HG03571 (cell line): ENCODE results near the gene PAWR.
"Not testable (repeated sequence)": the region's sequence is repeated elsewhere in the genome, so short reads cannot be mapped to it uniquely, and the experiment has no call there.

Experiments
- ATAC-seq: cut with Tn5 transposase; IDR thresholded peaks from one replicate; pipeline ENCODE4 v1.9.1; 2021; ENCODE audit not compliant: unreplicated experiment

The PAWR gene

DNA sequence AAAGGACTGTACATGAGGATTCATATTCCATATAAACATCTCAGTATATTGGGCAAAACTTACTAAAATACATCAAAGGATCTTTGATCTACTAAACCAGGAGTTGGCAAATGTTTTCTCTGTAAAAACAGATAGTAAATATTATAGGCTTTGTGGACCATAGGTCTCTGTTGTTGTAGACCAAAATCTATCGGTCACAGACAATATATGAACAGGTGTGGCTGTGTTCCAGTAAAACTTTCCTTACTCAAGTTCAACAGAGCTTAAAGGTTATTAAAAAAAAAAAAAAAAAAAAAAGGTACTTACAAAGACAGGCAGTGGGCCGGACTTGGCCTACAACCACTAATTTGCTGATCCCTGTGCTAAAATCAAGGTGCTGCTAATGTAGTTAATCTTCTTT is 40.3 kb downstream of the PAWR start:
- no peak for ATAC-seq

- no peak for ATAC-seq
Measured at GRCh38 chr12:79648881-79649280, 41.9 kb downstream of the PAWR start.

- ATAC-seq: not testable (repeated sequence)
Measured at GRCh38 chr12:79646843-79647242, 43.9 kb downstream of the PAWR start.

DNA sequence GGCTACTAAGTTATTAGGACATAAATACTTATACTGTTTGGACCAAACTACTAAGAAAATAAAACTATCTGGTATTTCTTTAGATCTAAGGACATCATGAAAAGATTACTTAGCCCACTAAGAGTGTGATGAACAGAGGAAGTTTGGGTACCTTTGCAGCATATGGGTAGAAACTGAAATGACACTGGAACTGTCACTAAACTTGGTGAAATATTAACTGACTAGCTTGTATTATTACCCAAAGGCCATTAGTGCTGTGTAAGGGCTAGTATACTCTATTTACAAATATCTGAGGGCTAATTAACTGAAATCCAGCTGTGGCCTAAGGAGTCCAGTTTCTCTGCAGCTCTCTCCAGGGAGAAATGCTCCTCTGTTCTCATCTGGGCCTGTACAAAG is 45.5 kb downstream of the PAWR start:
- peak; percentile 100 for ATAC-seq

DNA sequence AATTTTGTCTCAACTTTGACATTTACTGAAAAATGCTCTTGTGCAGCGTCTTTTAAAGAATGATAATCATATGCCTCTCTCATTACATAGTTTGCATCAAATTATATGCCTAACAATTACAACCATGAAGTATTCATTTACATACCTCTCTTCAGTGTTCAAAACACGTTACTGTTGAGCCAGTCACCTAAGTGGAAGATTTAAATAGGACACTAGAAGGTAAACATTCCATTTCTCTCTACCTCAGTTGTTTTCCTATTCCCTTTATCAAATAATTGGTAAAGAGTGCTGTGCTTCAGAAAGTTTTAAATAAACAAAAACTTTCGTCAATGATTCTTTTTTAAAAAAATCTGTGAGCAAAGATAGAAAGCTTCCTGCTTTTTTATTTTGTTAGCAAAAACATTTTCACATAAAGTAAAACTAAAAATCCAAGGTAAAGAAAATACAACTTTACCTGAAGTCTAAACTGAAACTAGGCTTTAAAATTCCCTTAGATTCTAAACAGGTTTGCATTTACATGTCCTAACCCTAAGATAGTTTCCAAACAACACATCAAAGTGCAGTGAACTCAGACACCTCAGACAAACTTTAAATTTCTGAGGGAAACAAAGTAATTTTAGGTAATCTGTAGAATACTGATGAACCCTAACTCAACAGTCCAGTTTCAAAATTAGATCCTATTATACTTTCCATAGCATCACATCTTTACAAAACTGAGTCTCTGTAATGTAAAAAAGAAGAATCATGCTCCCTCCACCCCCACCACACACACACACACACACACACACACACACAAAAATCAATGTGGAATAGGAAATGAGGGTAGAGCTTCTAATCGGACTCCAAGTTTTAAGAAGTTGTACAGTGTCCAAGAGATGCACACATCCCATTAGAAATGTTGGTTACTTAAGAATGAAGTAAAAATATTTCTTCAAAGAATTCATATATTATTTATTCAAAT is 46.2 kb downstream of the PAWR start:
- ATAC-seq: peak; percentile 16

GRCh38 chr12:79643821-79644220 is 46.9 kb downstream of the PAWR start:
- no peak for ATAC-seq

- ATAC-seq: no peak
Measured at GRCh38 chr12:79638490-79638889, 52.3 kb downstream of the PAWR start.

DNA sequence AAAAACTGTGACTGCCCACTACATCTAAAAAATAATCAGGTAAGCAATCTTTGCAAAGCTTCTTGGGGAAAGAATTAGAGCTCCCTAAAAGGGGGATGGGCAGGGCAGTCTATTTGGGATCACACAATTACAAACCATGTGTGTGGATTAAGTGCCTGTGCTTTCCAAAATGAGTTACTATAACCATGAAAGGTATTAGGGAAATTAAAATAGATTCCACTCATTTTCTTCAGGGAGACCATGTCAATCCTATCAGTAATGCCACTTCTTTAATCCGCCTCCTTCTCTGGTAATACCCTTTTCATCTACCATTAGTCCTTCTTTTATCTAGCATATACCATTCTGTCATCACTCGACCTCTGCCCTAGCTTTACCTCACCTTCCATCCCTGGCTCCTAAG is 53.7 kb downstream of the PAWR start:
- ATAC-seq: no peak

DNA sequence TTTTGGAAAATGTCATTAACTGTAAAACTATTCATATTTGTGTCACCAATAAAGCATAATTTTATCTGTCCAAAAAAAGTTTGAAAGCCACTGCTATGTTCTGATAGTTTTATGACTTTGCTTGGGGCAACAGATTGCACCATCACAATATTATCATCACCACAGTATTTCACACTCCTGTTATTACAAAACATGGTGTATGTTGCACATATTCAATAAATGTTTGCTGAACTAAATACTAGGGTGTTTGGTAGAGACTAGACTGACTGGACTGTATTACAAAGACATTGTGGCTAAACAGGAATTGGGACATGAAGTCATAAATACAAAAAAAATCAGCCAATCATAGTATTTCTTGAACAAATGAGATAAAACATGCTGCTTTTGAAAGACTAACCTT is 55.1 kb downstream of the PAWR start:
- no peak for ATAC-seq

DNA sequence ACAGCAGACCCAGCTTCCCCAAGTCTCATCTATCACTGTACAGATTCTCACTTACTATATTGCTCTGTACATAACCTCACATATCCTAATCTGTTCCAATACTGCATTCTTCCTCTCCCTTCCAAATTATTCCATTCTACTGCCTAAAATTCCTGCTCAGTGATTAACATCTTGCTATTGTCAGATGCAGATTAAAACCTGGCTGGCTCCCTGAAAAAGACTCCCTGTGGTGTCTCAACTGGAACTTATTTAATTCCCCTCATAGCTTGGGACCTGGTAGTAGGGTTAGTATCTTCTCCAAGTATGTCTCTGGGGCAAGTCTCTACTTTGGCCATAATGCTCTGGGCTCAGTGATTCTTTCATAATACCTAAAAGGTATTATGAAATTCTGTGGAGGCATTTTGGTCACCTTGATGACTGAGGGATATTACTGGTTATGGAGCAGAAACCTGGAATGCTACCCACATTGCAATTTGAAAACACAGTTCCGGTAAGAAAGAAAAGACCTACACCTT is 55.8 kb downstream of the PAWR start:
- ATAC-seq: no peak

DNA sequence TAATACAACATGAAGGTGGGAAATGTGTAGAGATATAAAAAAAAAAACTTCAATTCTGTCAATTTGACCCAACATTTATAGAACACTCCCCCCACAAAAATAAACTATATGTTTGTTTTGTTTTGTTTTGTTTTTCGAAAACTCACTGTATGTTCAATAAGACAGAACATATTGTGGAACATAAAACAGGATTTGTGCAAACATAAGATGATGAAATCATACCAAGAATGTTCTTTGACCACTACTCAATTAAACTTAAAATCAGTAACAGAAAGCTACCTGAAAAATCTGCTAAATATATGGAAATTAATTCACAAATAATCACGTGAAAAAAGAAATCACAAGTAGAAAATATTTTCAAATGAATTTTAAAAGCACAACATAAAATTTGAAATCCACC is 61.2 kb downstream of the PAWR start:
- ATAC-seq: no peak

DNA sequence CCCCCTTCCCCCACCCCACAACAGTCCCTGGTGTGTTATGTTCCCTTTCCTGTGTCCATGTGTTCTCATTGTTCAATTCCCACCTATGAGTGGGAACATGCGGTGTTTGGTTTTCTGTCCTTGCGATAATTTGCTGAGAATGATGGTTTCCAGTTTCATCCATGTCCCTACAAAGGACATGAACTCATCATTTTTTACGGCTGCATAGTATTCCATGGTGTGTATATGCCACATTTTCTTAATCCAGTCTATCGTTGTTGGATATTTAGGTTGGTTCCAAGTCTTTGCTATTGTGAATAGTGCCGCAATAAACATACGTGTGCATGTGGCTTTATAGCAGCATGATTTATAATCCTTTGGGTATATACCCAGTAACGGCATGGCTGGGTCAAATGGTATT is 64.0 kb downstream of the PAWR start:
- not testable (repeated sequence) for ATAC-seq

- ATAC-seq: no peak
Measured at GRCh38 chr12:79624378-79624777, 66.4 kb downstream of the PAWR start.

DNA sequence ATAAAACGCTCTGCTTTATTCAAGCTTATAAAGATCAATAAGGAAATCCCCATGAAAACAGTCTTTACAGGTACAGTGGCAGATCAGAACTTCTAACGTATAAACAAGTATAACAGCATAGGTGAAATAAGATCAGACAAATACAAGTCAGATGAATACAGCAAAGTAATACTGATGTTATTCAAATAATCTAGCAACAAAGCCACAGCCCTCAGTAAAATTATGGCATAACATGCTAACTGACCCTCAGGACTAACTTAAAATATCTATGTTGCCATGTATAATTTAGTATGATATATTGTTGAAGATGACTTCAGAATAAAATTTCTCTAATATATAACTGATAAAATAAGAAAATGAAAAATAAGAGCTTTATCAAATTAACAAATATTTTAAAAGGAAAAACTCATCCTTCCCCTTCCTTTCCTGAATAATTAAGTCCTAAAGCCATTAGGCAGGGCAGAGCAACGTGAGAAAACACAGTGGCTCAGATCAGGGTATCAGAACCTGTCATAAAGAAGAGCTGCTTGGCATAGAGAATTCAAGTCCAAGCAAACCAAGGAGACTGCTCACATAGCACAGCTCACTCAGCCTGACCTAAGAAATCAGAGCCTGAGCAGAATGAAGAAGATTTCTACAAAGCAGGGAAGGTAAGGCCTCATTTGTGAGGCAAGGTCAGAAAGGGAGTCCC is 70.7 kb downstream of the PAWR start:
- ATAC-seq: no peak

- no peak for ATAC-seq
Measured at GRCh38 chr12:79618848-79619404, 71.8 kb downstream of the PAWR start.

DNA sequence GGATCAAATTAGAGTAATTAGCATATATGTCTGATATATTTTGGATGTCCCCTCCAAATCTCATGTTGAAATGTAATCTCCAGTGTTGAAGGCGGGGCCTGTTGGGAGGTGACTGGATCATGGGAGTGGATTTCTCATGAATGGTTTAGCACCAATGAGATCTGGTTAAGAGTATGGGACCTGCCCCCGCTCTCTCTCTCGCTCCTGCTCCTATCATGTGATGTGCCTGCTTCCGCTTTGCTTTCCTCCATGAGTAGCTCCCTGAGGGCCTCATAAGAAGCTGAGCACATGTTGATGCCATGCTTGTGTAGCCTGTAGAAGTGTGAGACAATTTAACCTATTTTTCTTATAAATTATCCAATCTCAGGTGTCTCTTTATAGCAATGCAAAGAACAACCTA is 73.1 kb downstream of the PAWR start:
- ATAC-seq: no peak

DNA sequence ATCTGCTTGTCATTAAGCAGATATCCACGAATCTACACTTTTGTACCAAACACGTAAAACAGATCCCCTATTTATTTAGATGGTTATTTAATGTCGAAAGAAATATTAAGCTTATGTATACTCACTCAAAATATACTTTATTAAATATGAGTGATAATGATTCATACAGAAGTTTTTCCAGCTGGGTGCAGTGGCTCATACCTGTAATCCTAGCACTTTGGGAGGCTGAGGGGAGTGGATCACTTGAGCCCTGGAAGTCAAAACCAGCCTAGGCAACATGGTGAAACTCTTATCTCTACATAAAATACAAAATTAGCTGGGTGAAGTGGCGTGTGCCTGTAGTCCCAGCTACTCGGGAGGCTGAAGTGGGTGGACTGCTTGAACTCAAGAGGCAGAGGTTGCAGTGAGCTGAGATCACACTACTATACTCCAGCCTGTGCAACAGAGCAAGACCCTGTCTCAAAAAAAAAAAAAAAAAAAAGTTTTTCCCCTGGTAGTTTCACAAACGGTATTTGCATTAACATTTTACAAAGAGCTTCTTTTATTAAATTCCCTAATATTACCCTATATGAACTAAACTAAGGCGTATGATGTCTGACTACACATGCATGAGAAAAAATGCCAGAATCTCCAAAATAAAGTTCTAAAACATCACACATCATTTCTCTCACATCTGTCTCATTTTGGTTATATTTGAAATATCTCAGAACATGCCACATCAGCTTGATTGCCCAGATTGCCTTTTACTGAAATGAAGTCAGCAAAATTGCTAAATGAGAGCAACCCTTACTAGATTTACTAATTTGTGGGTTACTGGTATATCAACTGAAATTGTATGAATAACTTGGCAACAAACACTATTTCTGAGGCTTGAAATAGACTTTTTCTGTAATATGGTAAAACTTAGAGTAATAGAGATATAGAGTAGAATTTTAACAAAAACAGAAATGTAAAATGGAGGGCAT is 74.9 kb downstream of the PAWR start:
- ATAC-seq: peak; percentile 47

DNA sequence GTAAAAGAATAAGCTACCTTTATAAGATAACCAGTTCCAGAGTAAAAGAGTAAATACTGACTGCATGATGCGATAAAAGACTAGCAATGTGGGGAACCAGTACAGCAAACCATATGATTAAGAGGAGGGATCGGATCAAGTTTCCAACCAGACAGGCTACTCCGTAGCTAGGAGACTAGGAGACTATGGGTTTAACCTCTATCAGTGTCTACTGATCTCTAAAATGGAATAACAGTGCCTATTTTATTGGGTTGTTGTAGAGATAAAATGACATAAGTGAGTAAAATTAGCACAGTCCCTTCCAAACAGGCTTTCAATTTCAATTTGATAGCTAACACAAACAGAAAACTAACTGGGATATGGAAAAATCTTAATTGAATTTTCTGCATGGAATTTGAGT is 76.0 kb downstream of the PAWR start:
- ATAC-seq: no peak

- no peak for ATAC-seq
Measured at GRCh38 chr12:79601908-79602307, 88.9 kb downstream of the PAWR start.

GRCh38 chr12:79597910-79598309 is 92.9 kb downstream of the PAWR start:
- ATAC-seq: no peak
